Left hindlimb (tissue), 1 donor: ENCODE data around the gene SENP8.
A peak's percentile ranks its signal among the peaks of the same experiment; 100 is the strongest.
"Not testable (repeated sequence)": the region's sequence is repeated elsewhere in the genome, so short reads cannot be mapped to it uniquely, and the experiment has no call there.

Experiments used
- DNase-seq: peaks from one replicate; pipeline ENCODE4 v3.0.0-alpha.2; 2018

SENP8 gene

DNA sequence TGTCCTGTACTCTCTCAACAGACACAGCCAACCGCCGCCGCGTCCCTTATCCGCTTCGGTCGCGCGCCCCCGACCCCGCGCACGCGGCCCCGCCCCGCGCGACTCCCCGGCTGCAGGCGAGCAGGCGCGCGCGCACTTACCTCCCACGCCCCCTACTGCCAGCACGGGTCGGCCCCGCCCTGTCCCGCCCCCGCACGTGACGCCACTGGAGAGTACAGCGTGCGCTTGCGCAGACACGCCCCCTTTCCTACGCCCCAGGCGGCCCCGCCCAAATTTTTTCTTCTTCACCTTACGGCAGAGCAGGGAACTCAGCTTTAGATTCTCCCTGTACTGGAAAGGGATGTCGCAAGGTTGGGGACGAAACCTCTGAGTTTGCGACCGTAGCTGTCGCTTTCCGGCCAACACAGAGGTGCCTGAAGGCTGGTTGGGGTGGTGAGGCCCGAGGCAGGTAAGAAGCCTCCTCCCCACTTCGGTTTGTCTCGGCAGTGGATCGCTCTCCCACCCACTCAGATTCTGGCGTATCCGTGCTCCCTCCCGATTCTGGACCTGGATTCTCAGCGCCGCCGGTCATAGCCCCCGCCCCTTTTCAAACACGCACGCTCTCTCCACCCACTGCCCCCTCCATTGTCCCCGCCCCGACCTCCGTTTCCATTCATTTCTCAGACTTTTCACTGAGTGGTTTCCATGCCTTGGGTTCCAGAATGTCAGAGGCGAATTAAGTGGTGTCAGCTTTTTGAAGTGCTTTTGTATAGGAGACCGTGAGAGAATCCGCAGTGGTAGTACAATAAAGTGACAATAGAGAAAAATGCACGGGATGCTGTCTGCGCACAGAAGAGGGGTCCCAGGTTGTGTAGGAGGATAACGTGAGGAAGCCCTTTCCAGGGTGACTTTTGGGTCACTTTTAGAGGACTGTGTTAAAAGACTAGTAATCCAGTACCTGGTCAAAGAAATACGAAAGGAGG, at the start of gene SENP8, which contains the start of gene MYO9A:
SENP8 (plus strand) TSS at position 387 of the 962 bp plus-strand sequence. CDS start 21,221 bp downstream, outside the sequence.
MYO9A (minus strand) TSS at position 134 of the 962 bp plus-strand sequence. CDS start 71,587 bp downstream, outside the sequence.
- peak; percentile 99 for DNase-seq

DNA sequence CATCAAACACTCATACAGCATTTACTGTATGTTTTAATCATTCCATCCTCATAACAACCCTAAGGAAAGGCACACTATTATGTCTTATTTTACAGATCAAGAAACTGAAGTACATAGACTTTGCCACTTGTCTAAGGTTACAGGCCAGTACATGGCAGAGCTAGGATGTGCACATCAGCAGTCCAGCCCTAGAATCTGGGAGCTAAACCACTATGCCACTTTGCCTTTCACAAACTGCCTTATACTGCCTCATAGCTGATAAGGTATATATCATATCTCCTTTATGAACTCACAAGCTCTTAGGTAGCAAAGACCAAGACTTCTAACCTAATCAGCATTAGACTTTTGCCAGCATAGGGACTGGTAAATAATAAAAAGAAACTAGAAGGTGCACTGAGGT, 49.3 kb upstream of the SENP8 start:
- DNase-seq: no peak

DNA sequence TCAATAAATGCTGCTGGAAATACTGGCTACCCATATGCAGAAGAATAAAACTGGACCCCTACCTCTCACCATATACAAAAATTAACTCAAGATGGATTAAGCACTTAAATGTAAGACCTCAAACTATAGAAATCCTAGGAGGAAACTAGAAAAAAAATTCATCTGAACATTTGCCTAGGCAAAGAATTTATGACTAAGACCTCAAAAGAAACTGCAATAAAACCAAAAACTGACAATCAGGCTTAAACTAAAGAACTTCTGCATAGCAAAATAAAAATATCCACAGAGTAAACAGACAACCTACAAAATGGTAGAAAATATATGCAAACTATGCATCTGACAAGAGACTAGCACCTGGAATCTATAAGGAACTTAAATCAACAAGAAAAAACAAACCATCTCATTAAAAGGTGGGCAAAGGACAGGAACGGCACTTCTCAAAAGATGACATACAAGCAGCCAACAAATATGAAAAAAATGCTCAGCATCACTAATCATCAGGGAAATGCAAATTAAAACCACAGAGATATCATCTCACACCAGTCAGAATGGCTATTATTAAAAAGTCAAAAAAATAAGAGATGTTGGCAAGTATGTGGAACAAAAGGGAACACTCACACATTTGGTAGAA, 47.3 kb upstream of the SENP8 start:
- DNase-seq: no peak

DNA sequence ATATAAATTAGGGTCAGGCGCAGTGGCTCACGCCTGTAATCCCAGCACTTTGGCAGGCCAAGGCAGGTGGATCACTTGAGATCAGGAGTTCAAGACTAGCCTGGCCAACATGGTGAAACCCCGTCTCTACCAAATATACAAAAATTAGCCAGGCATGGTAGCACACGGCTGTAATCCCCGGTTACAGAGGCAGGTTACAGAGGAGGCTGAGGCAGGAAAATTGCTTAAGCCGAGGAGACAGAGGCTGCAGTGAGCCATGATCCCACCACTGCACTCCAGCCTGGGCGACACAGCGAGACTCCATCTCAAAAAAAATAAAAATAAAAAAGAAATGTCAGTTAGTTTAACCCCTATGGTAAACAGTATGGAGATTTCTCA, 46.8 kb upstream of the SENP8 start:
- not testable (repeated sequence) for DNase-seq

DNA sequence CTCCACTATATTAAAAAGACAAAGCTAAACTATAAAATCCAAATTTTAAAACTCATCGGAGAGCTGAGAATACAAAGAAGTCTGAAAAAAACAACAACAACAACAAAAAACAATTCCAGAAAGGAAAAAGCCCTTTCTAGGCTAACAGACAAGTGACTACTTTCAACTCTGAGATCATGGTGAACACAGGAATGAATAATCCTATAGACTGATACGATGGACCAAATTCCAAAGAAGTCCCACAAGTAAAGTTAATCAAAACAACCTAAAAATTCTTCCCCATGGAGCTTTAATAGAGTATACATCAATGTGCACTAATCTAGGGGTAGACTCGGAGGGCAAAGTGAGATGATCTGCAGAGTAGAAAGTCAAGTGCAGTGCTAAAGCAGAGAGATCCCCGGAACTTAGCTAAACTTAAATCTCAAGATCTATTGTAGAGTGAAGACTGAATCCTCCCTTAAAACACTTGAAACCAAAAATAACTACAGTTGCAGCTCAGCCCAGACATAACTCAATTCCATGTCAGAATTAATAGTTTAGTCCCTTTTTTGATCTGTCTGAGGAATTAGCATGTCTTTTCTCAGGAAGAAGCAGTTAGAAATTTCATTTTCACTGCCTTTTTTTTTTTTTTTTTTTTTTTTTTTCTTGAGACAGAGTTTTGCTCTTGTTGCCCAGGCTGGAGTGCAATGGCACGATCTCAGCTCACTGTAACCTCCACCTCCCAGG, 43.7 kb upstream of the SENP8 start:
- DNase-seq: no peak

DNA sequence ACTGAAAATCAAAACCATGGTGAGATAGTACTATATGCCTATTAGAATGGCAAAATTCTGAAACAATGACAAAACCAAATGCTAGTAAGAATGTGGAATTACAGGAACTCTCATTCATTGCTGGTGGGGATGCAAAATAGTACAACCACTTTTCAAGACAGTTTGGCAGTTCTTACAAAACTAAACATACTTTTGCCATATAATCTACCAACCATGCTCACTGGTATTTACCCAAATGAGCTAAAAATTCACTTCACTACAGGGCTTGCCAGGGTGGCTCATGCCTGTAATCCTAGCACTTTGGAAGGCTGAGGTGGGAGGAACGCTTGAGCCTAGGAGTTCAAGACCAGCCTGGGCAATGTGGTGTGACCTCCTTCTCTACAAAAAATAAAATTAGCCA, 40.3 kb upstream of the SENP8 start:
- no peak for DNase-seq

DNA sequence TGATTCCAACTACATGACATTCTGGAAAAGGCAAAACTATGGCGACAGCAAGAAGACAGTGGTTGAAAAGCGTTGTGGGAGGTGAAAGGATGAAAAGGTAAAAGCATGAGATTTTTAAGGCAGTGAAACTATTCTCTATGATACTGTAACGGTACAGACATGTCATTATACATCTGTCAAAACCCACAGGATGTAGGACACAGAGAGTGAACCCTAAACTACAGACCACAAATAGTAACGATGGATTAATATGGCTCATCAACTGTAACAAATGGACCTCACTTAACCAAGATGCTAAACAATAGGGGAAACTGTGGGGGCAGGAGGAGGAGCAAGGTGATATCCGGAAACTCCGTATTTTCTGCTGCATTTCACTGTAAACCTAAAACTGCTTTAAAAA, 39.3 kb upstream of the SENP8 start:
- DNase-seq: no peak

DNA sequence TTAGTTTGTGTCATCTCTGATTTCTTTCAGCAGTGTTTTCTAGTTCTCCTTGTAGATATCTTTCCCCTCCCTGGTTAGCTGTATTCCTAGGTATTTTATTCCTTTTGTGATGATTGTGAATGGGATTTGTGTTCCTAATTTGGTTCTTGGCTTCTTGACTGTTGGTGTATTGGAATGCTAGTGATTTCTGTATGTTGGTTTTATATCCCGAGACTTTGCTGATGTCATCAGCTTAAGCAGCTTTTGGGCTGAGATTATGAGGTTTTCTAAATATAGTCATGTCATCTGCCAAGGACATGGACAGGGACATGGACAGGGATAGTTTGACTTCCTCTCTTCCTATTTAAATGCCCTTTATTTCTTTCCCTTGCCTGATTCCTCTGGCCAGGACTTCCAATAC, 36.0 kb upstream of the SENP8 start:
- no peak for DNase-seq

DNA sequence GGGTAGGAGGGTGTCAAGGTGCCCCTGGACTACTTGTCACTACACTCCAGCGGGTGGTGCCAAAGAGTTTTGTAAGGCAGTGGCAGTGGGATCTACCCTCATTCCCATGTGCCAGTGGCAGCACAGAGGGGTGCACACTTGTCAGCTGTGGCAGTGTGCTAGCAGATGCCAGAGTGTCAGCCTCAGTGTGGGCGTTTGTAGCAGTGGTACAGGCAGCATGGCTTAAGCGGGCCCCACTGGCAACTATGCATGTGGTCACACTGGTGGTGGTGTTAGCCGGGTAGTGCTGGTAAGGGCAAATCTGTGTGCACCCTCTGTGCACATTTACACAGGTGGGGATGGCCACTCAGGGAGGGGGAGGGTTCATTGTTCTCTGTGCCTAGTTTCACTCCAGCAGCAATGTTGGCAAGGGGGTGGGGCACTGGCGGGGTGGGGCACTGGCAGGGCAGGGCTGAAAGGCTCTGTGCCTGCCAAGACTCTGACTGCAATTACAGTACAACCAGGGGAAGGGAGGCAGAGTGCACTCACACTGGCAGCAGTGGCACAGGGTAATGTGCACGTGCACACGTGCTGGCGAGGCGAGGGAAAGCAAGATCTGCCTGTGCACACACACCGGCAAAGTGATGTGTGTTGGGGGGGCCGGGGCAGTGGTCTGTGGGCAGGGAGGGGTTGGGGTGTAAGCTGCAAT, 32.0 kb upstream of the SENP8 start:
- DNase-seq: no peak

DNA sequence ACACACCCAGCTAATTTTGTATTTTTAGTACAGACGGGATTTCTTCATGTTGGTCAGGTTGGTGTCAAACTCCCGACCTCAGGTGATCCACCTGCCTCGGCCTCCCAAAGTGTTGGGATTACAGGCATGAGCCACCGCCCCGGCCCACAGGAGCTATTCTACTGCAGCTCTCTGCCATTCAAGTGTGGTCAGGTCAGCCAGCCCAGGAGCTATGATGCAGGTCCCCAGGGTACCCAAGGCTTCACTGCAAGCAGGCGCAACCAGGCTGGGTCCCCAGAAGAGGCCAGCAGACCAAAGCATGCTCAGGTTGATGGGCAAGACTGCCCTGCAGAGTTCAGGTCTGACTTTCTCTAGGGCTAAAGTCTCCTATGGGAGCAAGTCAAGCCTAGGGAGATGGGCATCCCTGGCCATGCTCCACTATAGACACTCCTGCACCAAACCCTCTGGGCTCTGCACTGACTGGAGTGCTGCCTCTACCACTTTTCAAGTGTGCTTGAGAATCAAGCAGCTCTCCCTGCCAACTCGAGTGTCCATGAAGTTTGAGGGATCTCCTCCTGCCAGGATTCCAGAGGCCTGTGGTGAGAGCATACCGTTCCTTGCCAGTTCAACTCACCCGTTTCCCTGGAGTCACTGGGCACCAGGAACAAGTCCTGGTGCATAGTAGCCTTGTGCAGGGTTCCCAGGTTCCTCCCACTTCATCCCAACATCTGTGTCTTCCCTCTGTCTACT, 31.1 kb upstream of the SENP8 start:
- DNase-seq: no peak

DNA sequence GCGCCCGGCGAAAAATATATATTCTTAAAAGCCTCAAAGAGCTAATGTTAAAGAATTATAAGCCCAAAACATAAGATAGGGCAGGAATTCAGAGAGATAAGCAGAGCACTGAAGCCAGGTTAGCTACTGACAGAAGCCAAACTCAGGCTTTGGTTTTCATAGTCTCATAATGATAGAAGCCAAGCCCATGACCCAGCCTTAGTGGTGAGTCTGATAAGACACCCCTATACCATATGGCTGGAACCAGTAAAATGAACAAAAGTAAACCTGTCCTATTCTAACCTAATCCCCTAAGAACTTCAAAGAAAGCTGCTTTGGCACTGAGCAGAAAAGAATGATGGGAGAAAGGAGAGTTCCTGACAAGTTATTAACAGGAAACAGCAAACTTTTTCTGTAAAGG, 26.2 kb upstream of the SENP8 start:
- DNase-seq: no peak

DNA sequence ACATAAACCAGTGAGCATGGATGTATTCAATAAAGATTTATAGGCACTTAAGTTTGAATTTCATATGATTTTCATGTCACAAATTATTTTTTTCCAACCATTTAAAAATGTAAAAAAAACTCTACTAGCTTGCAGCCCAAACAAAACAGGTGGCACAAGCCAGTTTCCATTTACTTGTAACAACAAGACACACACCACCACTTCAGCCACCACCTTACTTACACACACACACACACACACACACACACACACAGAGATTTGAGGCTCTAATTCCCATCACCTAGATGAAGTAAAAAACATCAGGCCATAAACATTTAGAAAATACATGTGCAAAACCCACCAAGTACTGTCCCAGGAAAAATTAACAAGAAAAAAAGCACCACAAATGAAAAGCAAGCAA, 25.5 kb upstream of the SENP8 start:
- DNase-seq: no peak

DNA sequence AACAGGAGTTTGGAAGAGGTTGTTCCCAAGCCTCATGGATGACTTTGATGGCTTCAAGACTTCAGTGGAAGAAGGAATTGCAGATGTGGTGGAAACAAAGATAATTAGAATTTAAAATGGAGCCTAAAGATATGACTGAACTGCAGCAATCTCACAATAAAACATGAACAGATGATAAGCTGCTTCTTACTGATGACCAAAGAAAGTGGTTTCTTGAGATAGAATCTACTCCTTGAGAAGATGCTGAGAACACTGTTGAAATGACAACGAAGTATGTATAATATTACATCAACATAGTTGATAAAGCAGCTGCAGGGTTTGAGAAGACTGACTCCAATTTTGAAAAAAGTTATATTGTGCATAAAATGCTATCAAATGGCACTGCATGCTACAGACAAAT, 21.4 kb upstream of the SENP8 start:
- DNase-seq: no peak

DNA sequence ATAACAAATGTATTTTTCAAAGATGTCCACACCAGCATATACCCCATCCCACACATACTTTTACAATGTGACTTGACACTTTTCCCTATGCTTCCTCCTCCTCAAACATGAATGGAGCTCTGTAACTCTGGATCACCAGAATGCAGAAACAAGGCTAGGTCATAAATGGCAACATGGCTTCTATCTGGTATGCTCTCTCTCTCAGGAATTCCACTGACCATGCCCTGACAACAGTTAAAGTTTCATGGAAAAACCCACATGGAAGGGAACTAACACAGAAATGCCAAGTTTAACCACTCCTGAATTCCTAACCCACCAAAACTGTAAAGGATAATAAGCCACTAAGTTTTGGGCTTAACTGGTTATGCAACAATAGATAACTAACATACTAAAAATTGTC, 20.2 kb upstream of the SENP8 start:
- no peak for DNase-seq

DNA sequence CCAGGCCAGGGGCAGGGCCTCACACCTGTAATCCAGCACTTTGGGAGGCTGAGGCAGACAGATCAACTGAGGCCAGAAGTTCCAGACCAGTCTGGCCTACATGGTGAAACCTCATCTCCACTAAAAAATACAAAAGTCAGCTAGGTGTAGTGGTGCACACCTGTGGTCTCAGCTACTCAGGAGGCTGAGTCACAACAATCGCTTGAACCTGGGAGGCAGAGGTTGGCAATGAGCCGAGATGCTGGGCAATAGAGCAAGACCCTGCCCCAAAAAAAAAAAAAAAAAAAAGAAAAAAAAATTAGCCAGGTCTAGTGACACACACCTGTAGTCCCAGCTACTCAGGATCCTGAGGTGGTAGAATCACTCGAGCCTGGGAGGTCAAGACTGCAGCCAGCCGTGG, 19.0 kb upstream of the SENP8 start:
- DNase-seq: no peak

DNA sequence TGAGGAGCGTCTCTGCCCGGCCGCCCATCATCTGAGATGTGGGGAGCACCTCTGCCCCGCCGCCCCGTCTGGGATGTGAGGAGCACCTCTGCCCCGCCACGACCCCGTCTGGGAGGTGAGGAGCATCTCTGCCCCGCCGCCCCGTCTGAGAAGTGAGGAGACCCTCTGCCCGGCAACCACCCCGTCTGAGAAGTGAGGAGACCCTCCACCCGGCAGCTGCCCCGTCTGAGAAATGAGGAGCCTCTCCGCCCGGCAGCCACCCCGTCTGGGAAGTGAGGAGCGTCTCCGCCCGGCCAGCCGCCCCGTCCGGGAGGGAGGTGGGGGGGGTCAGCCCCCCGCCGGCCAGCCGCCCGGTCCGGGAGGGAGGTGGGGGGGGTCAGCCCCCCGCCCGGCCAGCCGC, 17.7 kb upstream of the SENP8 start:
- not testable (repeated sequence) for DNase-seq

DNA sequence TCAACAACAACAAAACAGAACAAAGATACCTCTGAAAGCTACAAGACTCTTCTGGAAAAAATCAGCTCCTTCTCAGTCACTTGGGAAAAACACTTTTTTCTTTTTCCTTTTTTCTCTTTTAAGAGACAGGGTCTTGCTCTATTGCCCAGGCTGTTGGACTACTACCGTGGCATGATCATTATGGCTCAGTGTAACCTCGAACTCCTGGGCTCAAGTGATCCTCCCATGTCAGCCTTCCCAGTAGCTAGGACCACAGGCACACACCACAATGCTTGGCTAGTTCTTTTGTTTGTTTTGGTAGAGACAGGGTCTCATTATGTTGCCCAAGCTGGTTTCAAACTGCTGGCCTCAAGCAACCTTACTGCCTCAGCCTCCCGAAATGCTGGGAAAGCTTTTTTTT, 13.1 kb upstream of the SENP8 start:
- no peak for DNase-seq

DNA sequence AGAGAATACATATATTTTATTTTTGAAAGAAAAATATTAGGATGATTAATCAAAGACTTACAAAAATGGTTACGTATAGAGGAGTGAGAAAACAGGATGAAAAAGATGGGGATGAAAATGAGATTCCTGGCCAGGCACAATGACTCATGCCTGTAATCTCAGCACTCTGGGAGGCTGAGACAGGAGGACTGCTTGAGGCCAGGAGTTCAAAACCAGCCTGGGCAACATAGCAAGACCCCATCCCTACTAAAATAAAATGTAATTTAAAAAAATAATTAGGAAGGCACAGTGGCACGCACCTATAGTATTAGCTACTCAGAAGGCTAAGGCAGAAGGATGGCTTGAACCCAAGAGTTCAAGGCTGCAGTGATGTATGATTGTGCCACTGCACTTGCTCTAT, 12.1 kb upstream of the SENP8 start:
- no peak for DNase-seq

DNA sequence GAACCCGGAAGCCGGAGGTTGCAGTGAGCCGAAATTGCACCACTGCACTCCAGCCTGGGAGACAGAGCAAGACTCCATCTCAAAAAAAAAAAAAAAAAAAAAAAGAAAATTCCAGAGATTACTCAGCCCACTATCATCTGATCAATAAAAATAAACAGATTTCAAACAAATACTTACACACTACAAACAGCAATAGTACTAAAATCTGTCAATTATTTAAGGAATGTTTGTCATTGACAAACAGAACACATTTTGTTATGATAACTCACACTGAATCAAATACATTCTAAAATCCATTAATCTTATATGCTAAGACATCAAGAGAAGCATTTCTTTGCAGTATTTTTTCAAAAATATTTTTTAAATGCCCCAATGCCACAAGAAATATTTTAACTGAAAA, 7.8 kb upstream of the SENP8 start:
- no peak for DNase-seq

DNA sequence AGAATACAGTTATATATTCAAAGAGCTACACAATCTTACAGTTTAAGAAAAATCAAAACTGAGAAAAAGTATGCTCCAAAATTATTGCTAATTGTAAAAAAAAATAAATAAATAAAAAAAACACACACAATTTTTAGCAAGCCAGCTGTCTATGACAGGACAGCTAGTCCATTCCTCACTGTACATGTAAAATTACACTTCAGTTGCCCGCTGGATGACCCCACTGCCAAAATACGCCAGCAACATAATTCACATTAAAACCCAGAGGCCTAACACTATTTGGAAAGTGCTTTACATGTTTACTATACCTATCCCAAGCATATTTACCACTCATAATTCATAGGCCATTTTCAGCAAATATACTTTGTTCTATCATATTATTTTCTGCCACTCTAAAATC, 6.1 kb upstream of the SENP8 start:
- DNase-seq: peak; percentile 43

DNA sequence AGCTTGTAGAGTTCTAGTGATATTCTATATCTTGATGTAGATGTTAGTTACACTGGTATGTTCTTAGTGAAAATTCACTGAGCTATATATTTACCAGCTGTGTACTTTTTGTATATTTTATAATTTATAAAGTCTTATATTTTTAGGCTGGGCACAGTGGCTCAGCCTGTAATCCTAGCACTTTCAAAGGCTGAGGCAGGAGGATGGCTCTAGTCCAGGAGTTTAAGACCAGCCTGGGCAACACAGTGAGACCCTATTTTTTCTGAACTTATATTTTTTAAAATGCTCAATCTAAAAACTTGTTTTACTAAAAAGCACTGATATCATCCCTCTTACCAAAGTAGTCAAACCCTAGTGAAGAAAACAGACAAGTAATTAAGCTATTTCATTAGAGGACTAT, 5.4 kb upstream of the SENP8 start:
- no peak for DNase-seq

DNA sequence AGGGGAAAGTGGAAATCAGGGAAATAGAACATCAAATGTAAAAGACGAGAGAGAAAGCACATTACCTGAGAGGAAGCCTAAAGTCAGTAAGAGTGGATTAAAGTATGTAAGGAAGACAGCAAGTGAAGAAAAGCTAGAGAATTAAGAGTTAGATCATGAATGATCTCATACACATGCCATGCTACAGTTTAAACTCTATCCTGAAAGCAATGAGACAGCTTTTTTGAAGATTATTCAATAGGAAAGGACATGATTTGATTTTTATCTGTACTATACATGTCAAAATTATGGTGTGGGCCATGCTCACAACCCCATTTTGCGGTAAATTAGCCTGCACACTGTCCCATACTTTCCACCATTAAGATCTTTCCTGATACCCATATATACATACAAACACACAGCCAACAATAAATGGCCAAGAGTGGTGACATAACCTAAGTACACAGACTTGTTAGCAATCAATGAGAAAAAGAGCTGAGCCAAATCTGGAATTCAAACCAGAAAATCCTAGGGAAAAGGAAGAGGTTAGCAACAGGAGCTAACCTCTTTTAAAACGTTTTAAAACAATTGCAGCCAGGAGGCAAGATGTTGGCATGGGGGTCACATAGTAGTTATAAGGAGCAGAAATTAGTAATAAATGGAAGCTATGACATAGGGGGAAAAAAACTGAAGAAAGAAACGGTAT, 4.7 kb upstream of the SENP8 start:
- no peak for DNase-seq
